HEK293 (cell line): ENCODE data around the gene TRAPPC2L.

Experiments
- CTCF ChIA-PET: fragments of 350-600 bp; formaldehyde crosslinking; extraction: SDS; loops from one replicate; lab custom pipeline; 2021; ENCODE audit warnings: antibody characterized with exemption; lab: Yijun Ruan, JAX
- POLR2A ChIA-PET: fragments of 300-600 bp; formaldehyde crosslinking; extraction: SDS; loops from one replicate; lab custom pipeline; 2020; ENCODE audit warnings: antibody characterized with exemption, inconsistent platforms; lab: Yijun Ruan, JAX
- H3K27ac ChIP-seq: fragments of 200-500 bp; sonication (Bioruptor generic); 2 replicates; pipeline ENCODE4 v1.5.1; 2014; ENCODE audit warnings: low read depth, low read length, control low read depth, inconsistent platforms; ENCODE audit errors: extremely low read depth
- H3K36me3 ChIP-seq, 2 experiments: fragments of 200-500 bp in 1 of 2; sonication (Bioruptor generic) in 1 of 2; 1 replicate in 1 of 2; 2 replicates in 1 of 2; pipeline ENCODE4 v1.5.1; 2014 to 2017; ENCODE audit warnings: inconsistent platforms in 2 of 2, low read length in 2 of 2; ENCODE audit not compliant: control insufficient read depth in 2 of 2, insufficient read depth in 1 of 2
- H3K4me1 ChIP-seq: fragments of 200-500 bp; sonication (Bioruptor generic); 2 replicates; pipeline ENCODE4 v1.5.1; 2014; ENCODE audit warnings: mild to moderate bottlenecking, low read length, inconsistent platforms; ENCODE audit not compliant: control insufficient read depth, insufficient read depth
- H3K4me3 ChIP-seq: 2 replicates; pipeline ENCODE4 v1.5.1; 2011; ENCODE audit warnings: low read depth, mild to moderate bottlenecking, control low read depth, low read length, moderate library complexity
- H3K9me3 ChIP-seq: fragments of 200-500 bp; sonication (Bioruptor generic); 2 replicates; pipeline ENCODE4 v1.5.1; 2014; ENCODE audit warnings: low read depth, low read length, inconsistent platforms; ENCODE audit not compliant: control insufficient read depth, insufficient read depth
- GLI2 ChIP-seq: fragments of 450-650 bp; formaldehyde crosslinking; IDR thresholded peaks from 2 replicates; pipeline ENCODE4; 2017; ENCODE audit warnings: missing biosample characterization, missing genetic modification characterization, low read depth, borderline replicate concordance
- HOXC10 ChIP-seq: sonication (generic); formaldehyde crosslinking; IDR thresholded peaks from 2 replicates; pipeline ENCODE4 v1.8.1; 2023; ENCODE audit warnings: mild to moderate bottlenecking, missing genetic modification reagents
- KLF1 ChIP-seq: fragments of 450-650 bp; formaldehyde crosslinking; IDR thresholded peaks from 2 replicates; pipeline ENCODE4 v1.5.1; 2016; ENCODE audit warnings: missing biosample characterization, missing genetic modification characterization
- KLF10 ChIP-seq: fragments of 450-650 bp; IDR thresholded peaks from 2 replicates; pipeline ENCODE4 v1.5.1; 2018; ENCODE audit warnings: missing biosample characterization, mild to moderate bottlenecking, missing genetic modification characterization
- KLF7 ChIP-seq: fragments of 450-650 bp; formaldehyde crosslinking; IDR thresholded peaks from 2 replicates; pipeline ENCODE4 v1.5.1; 2016; ENCODE audit warnings: missing biosample characterization, missing genetic modification characterization, borderline replicate concordance
- MYNN ChIP-seq: fragments of 450-650 bp; formaldehyde crosslinking; IDR thresholded peaks from 2 replicates; pipeline ENCODE4 v1.5.1; 2016; ENCODE audit warnings: missing biosample characterization, missing genetic modification characterization, borderline replicate concordance
- OSR2 ChIP-seq: fragments of 450-650 bp; formaldehyde crosslinking; IDR thresholded peaks from 2 replicates; pipeline ENCODE4 v1.5.1; 2016; ENCODE audit warnings: missing biosample characterization, missing genetic modification characterization
- ZBTB1 ChIP-seq: fragments of 450-650 bp; formaldehyde crosslinking; IDR thresholded peaks from 2 replicates; pipeline ENCODE4 v1.5.1; 2016; ENCODE audit warnings: missing biosample characterization, missing genetic modification characterization
- ZEB2 ChIP-seq: fragments of 450-650 bp; formaldehyde crosslinking; IDR thresholded peaks from 2 replicates; pipeline ENCODE4 v1.5.1; 2016; ENCODE audit warnings: missing biosample characterization, missing genetic modification characterization
- ZFHX2 ChIP-seq: fragments of 450-650 bp; formaldehyde crosslinking; conservative IDR thresholded peaks from 2 replicates; pipeline ENCODE4 v1.5.1; 2016; ENCODE audit warnings: missing biosample characterization, missing genetic modification characterization
- ZNF121 ChIP-seq: fragments of 450-650 bp; formaldehyde crosslinking; IDR thresholded peaks from 2 replicates; pipeline ENCODE4 v1.5.1; 2016; ENCODE audit warnings: missing biosample characterization, missing genetic modification characterization
- ZNF138 ChIP-seq: fragments of 450-650 bp; formaldehyde crosslinking; IDR thresholded peaks from 2 replicates; pipeline ENCODE4 v1.5.1; 2016; ENCODE audit warnings: missing biosample characterization, missing genetic modification characterization, borderline replicate concordance
- ZNF169 ChIP-seq: fragments of 450-650 bp; formaldehyde crosslinking; IDR thresholded peaks from 2 replicates; pipeline ENCODE4 v1.5.1; 2016; ENCODE audit warnings: missing biosample characterization, missing genetic modification characterization
- ZNF175 ChIP-seq: fragments of 450-650 bp; formaldehyde crosslinking; IDR thresholded peaks from 2 replicates; pipeline ENCODE4 v1.5.1; 2016; ENCODE audit warnings: missing biosample characterization, missing genetic modification characterization
- ZNF2 ChIP-seq: fragments of 450-650 bp; formaldehyde crosslinking; IDR thresholded peaks from 2 replicates; pipeline ENCODE4 v1.5.1; 2016; ENCODE audit warnings: missing biosample characterization, missing genetic modification characterization
- ZNF239 ChIP-seq: fragments of 450-650 bp; formaldehyde crosslinking; IDR thresholded peaks from 2 replicates; pipeline ENCODE4 v1.5.1; 2016; ENCODE audit warnings: missing biosample characterization, missing genetic modification characterization
- ZNF248 ChIP-seq: fragments of 450-650 bp; formaldehyde crosslinking; IDR thresholded peaks from 2 replicates; pipeline ENCODE4 v1.5.1; 2017; ENCODE audit warnings: missing biosample characterization, missing genetic modification characterization
- ZNF433 ChIP-seq: fragments of 450-650 bp; formaldehyde crosslinking; IDR thresholded peaks from 2 replicates; pipeline ENCODE4 v1.5.1; 2016; ENCODE audit warnings: missing biosample characterization, missing genetic modification characterization, low read depth
- ZNF521 ChIP-seq: fragments of 450-650 bp; formaldehyde crosslinking; IDR thresholded peaks from 2 replicates; pipeline ENCODE4 v1.5.1; 2017; ENCODE audit warnings: missing biosample characterization, mild to moderate bottlenecking, missing genetic modification characterization
- ZNF544 ChIP-seq: fragments of 450-650 bp; formaldehyde crosslinking; IDR thresholded peaks from 2 replicates; pipeline ENCODE4 v1.5.0; 2017; ENCODE audit warnings: missing biosample characterization, missing genetic modification characterization
- ZNF621 ChIP-seq: fragments of 450-650 bp; formaldehyde crosslinking; IDR thresholded peaks from 2 replicates; pipeline ENCODE4 v1.5.1; 2017; ENCODE audit warnings: missing biosample characterization, missing genetic modification characterization
- ZNF791 ChIP-seq: fragments of 450-650 bp; formaldehyde crosslinking; IDR thresholded peaks from 2 replicates; pipeline ENCODE4 v1.5.1; 2016; ENCODE audit warnings: missing biosample characterization, missing genetic modification characterization
- ZNF792 ChIP-seq: fragments of 450-650 bp; formaldehyde crosslinking; IDR thresholded peaks from 2 replicates; pipeline ENCODE4 v1.5.1; 2016; ENCODE audit warnings: missing biosample characterization, missing genetic modification characterization
- ZNF837 ChIP-seq: fragments of 450-650 bp; formaldehyde crosslinking; IDR thresholded peaks from 2 replicates; pipeline ENCODE4 v1.5.1; 2016; ENCODE audit warnings: missing biosample characterization, missing genetic modification characterization
- TF ChIP-seq, protein P1 (sequence below): fragments of 450-650 bp; formaldehyde crosslinking; IDR thresholded peaks from 2 replicates; pipeline ENCODE4 v1.5.1; 2016; ENCODE audit warnings: missing biosample characterization, missing genetic modification characterization
- TF ChIP-seq, protein P2 (sequence below): fragments of 450-650 bp; formaldehyde crosslinking; IDR thresholded peaks from 2 replicates; pipeline ENCODE4 v1.5.1; 2016; ENCODE audit warnings: missing biosample characterization, missing genetic modification characterization
- TF ChIP-seq, protein P3 (sequence below): fragments of 450-650 bp; formaldehyde crosslinking; IDR thresholded peaks from 2 replicates; pipeline ENCODE4 v1.5.1; 2017; ENCODE audit warnings: missing biosample characterization, missing genetic modification characterization

The TRAPPC2L gene

DNA sequence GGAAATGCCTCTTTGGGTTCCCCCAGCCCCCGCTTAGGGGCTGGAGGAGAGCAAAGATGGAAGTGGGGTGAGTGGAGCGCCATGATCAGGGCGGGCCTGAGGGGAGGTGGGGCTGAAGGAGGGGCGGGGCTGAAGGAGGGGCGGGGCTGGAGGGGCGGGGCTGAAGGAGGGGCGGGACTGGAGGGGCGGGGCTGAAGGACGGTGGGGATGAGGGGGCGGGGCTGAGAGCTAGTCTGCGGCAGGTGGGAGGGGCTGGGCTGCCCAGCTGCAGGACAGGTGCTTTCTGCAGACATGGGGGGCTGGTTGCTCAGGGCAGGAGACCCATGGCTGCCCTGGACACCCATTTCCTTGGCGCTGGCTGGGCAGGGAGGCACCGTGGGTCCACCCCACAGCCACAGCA is 48.6 kb downstream of the TRAPPC2L start:
- Histone ChIP-seq H3K27ac (no peak overlapping the region), H3K9me3 (no peaks in the 10 kb centered on the region), H3K4me3 (no peak overlapping the region), H3K36me3 (no peaks in the 10 kb centered on the region), H3K4me1 (no peaks in the 10 kb centered on the region)
- CTCF ChIA-PET = no interaction called here
- TF ChIP-seq, protein P1, sequence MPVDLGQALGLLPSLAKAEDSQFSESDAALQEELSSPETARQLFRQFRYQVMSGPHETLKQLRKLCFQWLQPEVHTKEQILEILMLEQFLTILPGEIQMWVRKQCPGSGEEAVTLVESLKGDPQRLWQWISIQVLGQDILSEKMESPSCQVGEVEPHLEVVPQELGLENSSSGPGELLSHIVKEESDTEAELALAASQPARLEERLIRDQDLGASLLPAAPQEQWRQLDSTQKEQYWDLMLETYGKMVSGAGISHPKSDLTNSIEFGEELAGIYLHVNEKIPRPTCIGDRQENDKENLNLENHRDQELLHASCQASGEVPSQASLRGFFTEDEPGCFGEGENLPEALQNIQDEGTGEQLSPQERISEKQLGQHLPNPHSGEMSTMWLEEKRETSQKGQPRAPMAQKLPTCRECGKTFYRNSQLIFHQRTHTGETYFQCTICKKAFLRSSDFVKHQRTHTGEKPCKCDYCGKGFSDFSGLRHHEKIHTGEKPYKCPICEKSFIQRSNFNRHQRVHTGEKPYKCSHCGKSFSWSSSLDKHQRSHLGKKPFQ (tag by site-specific recombination) = no peak
- no peak for TF ChIP-seq ZNF239 (tag by site-specific recombination)
- TF ChIP-seq, protein P2, sequence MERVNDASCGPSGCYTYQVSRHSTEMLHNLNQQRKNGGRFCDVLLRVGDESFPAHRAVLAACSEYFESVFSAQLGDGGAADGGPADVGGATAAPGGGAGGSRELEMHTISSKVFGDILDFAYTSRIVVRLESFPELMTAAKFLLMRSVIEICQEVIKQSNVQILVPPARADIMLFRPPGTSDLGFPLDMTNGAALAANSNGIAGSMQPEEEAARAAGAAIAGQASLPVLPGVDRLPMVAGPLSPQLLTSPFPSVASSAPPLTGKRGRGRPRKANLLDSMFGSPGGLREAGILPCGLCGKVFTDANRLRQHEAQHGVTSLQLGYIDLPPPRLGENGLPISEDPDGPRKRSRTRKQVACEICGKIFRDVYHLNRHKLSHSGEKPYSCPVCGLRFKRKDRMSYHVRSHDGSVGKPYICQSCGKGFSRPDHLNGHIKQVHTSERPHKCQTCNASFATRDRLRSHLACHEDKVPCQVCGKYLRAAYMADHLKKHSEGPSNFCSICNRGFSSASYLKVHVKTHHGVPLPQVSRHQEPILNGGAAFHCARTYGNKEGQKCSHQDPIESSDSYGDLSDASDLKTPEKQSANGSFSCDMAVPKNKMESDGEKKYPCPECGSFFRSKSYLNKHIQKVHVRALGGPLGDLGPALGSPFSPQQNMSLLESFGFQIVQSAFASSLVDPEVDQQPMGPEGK (tag by site-specific recombination) = no peak
- POLR2A ChIA-PET = no interaction called here

DNA sequence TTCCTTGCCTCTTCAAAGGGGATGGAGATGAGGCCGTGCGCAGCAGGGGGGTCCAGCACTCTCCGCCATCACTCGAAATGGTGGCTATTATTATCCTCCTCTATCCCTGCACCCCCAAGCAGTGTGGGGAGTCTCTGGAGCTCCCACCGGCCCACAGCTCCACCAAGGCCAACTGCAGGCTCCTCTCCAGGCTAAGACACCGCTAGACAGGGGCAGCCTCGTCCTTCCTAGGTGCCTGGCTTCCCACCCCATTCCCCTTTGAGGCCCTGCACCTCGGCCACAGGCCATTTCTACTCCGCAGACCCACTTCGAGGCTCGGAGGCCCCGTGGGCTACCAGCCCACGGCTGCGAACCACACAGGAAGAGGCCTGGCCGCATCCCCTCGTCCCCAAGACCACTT is 49.1 kb downstream of the TRAPPC2L start:
- Histone ChIP-seq H3K4me1 (no peaks in the 10 kb centered on the region), H3K9me3 (no peaks in the 10 kb centered on the region), H3K36me3 (no peaks in the 10 kb centered on the region), H3K4me3 (no peak overlapping the region), H3K27ac (no peak overlapping the region)
- TF ChIP-seq ZNF433 (tag by site-specific recombination) (no peak), ZNF121 (tag by site-specific recombination) (no peak), KLF7 (tag by site-specific recombination) (no peak)
- ChIA-PET POLR2A (no interaction called here), CTCF (no interaction called here)

DNA sequence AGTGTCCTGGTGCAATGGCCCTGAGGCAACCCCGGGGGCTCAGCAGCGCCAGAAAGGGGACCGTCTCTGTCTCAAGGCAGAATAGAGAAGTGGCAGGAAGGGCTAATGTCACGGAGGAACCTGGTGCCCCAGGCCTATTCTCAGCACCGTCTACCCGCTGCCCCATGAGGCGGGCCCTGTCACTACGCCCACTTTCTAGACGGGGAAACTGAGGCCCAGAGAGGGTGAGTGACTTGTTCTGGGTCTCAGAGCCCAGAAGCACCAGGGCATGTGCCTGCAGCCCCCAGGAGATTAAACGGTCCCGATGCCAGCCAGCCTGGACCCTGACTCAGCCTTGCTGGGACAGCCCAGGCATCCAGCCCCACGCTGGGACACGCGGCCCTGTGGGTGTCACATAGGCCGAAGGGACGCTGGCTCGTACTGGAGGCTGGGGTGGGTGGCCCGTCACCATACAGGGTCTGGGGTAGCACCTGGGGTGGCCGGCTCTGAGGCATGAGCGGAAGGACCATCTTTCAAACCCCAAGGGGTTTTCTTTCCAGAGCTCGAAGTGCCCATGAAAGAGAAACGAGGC is 49.7 kb downstream of the TRAPPC2L start:
- Histone ChIP-seq H3K4me3 (no peak overlapping the region), H3K9me3 (no peaks in the 10 kb centered on the region), H3K36me3 (no peaks in the 10 kb centered on the region), H3K27ac (no peak overlapping the region), H3K4me1 (no peaks in the 10 kb centered on the region)
- no peak for TF ChIP-seq GLI2 (tag by site-specific recombination)
- TF ChIP-seq OSR2 = no peak
- TF ChIP-seq ZFHX2 (tag by site-specific recombination) = no peak
- no peak for TF ChIP-seq ZNF2 (tag by site-specific recombination)
- no peak for TF ChIP-seq ZNF837 (tag by site-specific recombination)
- TF ChIP-seq ZNF544 (tag by site-specific recombination) = no peak
- no peak for TF ChIP-seq MYNN (tag by site-specific recombination)
- no peak for TF ChIP-seq HOXC10 (CRISPR knock-in tag)
- CTCF ChIA-PET = no interaction called here
- POLR2A ChIA-PET = no interaction called here

DNA sequence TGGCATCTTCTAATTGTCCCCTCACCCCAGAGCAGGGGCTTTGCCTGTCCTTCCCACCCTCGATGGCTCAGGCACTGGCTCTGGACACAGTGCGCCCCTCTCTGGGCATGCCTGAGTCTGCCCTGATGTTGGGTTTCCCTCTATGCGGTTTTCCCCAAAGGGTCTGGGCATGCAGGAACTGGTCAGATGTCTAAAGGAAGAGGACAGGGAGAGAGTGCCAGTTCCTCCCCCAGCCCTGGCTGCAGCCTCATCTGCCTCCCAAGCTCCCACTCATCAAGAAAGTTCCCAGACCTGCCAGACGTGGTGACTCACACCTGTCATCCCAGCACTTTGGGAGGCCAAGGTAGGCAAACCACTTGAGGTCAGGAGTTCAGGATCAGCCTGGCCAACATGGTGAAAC is 50.8 kb downstream of the TRAPPC2L start:
- Histone ChIP-seq H3K4me1 (no peaks in the 10 kb centered on the region), H3K4me3 (no peak overlapping the region), H3K9me3 (no peaks in the 10 kb centered on the region), H3K36me3 (no peaks in the 10 kb centered on the region), H3K27ac (no peak overlapping the region)
- ChIA-PET CTCF (interaction anchor here (0.7 kb wide), 1 partner anchor 18 kb away, joined by 3 read pairs; no protein-coding TSS in a partner anchor), POLR2A (no interaction called here)
- TF ChIP-seq ZNF248 (tag by site-specific recombination) = no peak
- TF ChIP-seq ZNF138 (tag by site-specific recombination) = no peak
- TF ChIP-seq ZNF792 = no peak
- no peak for TF ChIP-seq ZNF621 (tag by site-specific recombination)
- TF ChIP-seq, protein P3, sequence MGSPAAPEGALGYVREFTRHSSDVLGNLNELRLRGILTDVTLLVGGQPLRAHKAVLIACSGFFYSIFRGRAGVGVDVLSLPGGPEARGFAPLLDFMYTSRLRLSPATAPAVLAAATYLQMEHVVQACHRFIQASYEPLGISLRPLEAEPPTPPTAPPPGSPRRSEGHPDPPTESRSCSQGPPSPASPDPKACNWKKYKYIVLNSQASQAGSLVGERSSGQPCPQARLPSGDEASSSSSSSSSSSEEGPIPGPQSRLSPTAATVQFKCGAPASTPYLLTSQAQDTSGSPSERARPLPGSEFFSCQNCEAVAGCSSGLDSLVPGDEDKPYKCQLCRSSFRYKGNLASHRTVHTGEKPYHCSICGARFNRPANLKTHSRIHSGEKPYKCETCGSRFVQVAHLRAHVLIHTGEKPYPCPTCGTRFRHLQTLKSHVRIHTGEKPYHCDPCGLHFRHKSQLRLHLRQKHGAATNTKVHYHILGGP = no peak
- TF ChIP-seq ZBTB1 (tag by site-specific recombination) = no peak
- TF ChIP-seq ZNF521 (tag by site-specific recombination) = no peak
- no peak for TF ChIP-seq ZEB2
- TF ChIP-seq ZNF791 (tag by site-specific recombination) = no peak
- TF ChIP-seq ZNF175 (tag by site-specific recombination) = no peak
- no peak for TF ChIP-seq KLF10 (tag by site-specific recombination)
- TF ChIP-seq ZNF169 (tag by site-specific recombination) = no peak
- TF ChIP-seq KLF1 (tag by site-specific recombination) = no peak
